HFFc6 (cell line): Measurements from ENCODE around the gene TRIM38. TPM values are rescaled to one million over a fixed set of nuclear protein-coding genes. Genes with fewer than 3 reads are reported as not detected.
A peak's percentile ranks its signal among the peaks of the same experiment; 100 is the strongest.
"Not testable (repeated sequence)": the region's sequence is repeated elsewhere in the genome, so short reads cannot be mapped to it uniquely, and the experiment has no call there.

Experiments used
- DNase-seq: peaks from one replicate; pipeline ENCODE4 v3.0.0-alpha.2; 2018
- H3K27ac Mint-ChIP-seq: 2 replicates; pipeline ENCODE4 v1.8.0; 2020; ENCODE audit warnings: mild to moderate bottlenecking, mixed read lengths
- H3K27me3 Mint-ChIP-seq: 2 replicates; pipeline ENCODE4 v1.8.0; 2021; ENCODE audit warnings: mild to moderate bottlenecking, moderate library complexity, mixed read lengths; ENCODE audit not compliant: insufficient read depth
- H3K36me3 Mint-ChIP-seq: 2 replicates; pipeline ENCODE4 v1.8.0; 2021; ENCODE audit warnings: low read depth, mixed read lengths
- H3K4me1 Mint-ChIP-seq: 2 replicates; pipeline ENCODE4 v1.8.0; 2020; ENCODE audit warnings: low read depth, mixed read lengths
- H3K4me3 Mint-ChIP-seq: 2 replicates; pipeline ENCODE4 v1.8.0; 2020; ENCODE audit warnings: mild to moderate bottlenecking, moderate library complexity, mixed read lengths
- H3K9me3 Mint-ChIP-seq: 2 replicates; pipeline ENCODE4 v1.8.0; 2020; ENCODE audit warnings: mild to moderate bottlenecking, mixed read lengths
- total RNA-seq, 6 experiments: library from RNA; stranded (reverse); fragmentation: NEBNext Ultra II Directional; extraction: Animal tissue kit (Norgen Biotek cat#: 25700); gene quantifications; 2 replicates in 1 of 6; 3 replicates in 5 of 6; pipeline ENCODE4 v1.2.3, GENCODE V29; 2021
- TF ChIP-seq, protein P1 (sequence below): fragments of 200-600 bp; sonication (generic); IDR thresholded peaks from 2 replicates; pipeline ENCODE4 v1.5.0; 2021; ENCODE audit warnings: antibody characterized with exemption, mild to moderate bottlenecking

The TRIM38 gene
- total RNA-seq, 6 experiments from 2014 or later, result 5.4 to 7.5 (median 6.8) TPM

- peaks cover 1% of the 10 kb centered on the region; the same call in 1 of the 2 replicates for H3K27me3 Mint-ChIP-seq
- no peak overlapping the region for H3K27ac Mint-ChIP-seq
- DNase-seq, result no peak
- peaks cover 41% of the 10 kb centered on the region for H3K36me3 Mint-ChIP-seq
- peaks cover 7% of the 10 kb centered on the region; the same call in 1 of the 2 replicates for H3K4me1 Mint-ChIP-seq
- H3K9me3 Mint-ChIP-seq, result no peaks in the 10 kb centered on the region
- TF ChIP-seq, protein P1, sequence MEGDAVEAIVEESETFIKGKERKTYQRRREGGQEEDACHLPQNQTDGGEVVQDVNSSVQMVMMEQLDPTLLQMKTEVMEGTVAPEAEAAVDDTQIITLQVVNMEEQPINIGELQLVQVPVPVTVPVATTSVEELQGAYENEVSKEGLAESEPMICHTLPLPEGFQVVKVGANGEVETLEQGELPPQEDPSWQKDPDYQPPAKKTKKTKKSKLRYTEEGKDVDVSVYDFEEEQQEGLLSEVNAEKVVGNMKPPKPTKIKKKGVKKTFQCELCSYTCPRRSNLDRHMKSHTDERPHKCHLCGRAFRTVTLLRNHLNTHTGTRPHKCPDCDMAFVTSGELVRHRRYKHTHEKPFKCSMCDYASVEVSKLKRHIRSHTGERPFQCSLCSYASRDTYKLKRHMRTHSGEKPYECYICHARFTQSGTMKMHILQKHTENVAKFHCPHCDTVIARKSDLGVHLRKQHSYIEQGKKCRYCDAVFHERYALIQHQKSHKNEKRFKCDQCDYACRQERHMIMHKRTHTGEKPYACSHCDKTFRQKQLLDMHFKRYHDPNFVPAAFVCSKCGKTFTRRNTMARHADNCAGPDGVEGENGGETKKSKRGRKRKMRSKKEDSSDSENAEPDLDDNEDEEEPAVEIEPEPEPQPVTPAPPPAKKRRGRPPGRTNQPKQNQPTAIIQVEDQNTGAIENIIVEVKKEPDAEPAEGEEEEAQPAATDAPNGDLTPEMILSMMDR, result no peak
- H3K4me3 Mint-ChIP-seq, result no peak overlapping the region
Observed at GRCh38 chr6:25984265-25984664, 21.7 kb downstream of the TRIM38 start.

- DNase-seq, result no peak
- Mint-ChIP-seq H3K36me3 (peaks cover 31% of the 10 kb centered on the region), H3K27me3 (no peaks in the 10 kb centered on the region), H3K4me3 (no peak overlapping the region), H3K9me3 (no peaks in the 10 kb centered on the region), H3K4me1 (peaks cover 21% of the 10 kb centered on the region), H3K27ac (no peak overlapping the region)
- TF ChIP-seq, protein P1, result no peak
Observed at GRCh38 chr6:25987845-25988244, 25.2 kb downstream of the TRIM38 start.

DNA sequence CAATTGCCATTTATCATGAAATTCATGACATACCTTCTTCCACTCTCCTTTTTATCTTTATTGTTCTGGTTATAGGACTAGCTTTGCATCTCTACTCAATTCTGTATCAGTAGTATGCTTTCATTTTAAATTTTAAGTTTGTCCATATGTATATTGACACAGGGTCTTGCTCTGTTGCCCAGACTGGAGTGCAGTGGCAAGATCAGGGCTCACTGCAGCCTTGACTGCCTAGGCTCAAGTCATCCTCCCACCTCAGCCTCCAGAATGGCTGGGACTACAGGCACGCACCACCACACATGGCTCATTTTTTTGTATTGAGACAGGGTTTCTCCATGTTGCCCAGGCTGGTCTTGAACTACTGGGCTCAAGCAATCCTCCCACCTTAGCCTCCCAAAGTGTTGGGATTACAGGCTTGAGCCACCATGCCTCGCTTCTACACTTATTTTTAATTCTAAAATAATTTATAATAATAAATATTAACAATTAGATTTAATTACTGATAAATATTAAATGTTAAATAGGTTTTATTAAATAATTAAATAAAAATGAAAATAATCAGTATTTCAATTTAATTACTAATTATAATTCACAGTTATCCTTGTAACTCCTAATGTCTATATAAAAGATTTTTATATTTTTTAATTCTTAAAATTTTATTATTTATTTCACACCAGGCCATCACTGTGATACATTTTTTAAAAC is 27.7 kb downstream of the TRIM38 start:
- Mint-ChIP-seq H3K4me3 (no peak overlapping the region), H3K27ac (no peak overlapping the region), H3K9me3 (no peaks in the 10 kb centered on the region), H3K27me3 (no peaks in the 10 kb centered on the region), H3K36me3 (peaks cover 14% of the 10 kb centered on the region; the same call in 1 of the 2 replicates), H3K4me1 (peaks cover 22% of the 10 kb centered on the region)
- DNase-seq, result no peak
- TF ChIP-seq, protein P1, result no peak

DNA sequence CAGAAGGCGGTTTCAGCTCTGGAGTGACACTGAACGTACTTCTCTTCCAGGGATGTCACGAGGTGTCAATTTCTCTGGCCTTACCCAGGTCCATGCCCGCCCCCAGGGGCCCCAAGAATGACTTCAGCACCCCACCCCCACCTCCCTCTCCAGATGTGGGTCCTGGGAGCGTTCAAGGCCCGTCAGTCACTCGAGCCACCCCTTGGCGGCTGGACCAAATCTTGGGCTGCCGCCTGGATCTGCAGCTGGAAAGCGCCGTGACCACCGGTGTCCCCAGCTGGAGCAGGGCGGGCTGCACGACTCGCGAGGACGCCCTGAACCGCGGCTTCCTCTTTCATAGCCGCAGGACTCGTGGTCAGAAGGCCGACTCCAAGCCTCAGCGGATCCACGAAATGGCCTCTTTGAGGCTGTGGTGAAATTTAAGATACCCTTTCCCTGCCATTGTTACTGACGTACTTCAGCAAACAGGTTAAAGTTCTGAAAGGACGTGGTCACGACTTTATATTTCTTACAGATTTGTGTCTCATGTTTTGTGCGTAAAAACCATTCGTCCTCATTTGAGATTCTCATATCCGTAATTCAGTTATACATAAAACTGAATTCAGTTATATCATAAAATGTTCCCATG is 29.3 kb downstream of the TRIM38 start:
- peak; percentile 26 for DNase-seq
- Mint-ChIP-seq H3K4me3 (peak overlapping the region; percentile 96), H3K36me3 (peaks cover 12% of the 10 kb centered on the region; the same call in 1 of the 2 replicates), H3K9me3 (no peaks in the 10 kb centered on the region), H3K4me1 (peaks cover 22% of the 10 kb centered on the region), H3K27me3 (no peaks in the 10 kb centered on the region), H3K27ac (peak overlapping the region; percentile 96)
- TF ChIP-seq, protein P1, result no peak

- DNase-seq, result peak; percentile 86
- Mint-ChIP-seq H3K27ac (peak overlapping the region; percentile 96), H3K4me3 (peak overlapping the region; percentile 96), H3K9me3 (no peaks in the 10 kb centered on the region), H3K36me3 (peaks cover 6% of the 10 kb centered on the region; the same call in 1 of the 2 replicates), H3K27me3 (no peaks in the 10 kb centered on the region), H3K4me1 (peaks cover 22% of the 10 kb centered on the region)
- TF ChIP-seq, protein P1, result peak; percentile 96
Observed at GRCh38 chr6:25992413-25993340, 30.1 kb downstream of the TRIM38 start.

GRCh38 chr6:25993341-25993684 is 30.7 kb downstream of the TRIM38 start:
- H3K36me3 Mint-ChIP-seq, H3K27me3 Mint-ChIP-seq, DNase-seq, H3K9me3 Mint-ChIP-seq: not testable (repeated sequence)
- Mint-ChIP-seq H3K4me1 (peaks cover 28% of the 10 kb centered on the region), H3K27ac (peak overlapping the region; percentile 60), H3K4me3 (peak overlapping the region; percentile 96)
